Activated T-helper 17 cell treated with anti-CD3 and anti-CD28 coated beads, Interleukin-2, amount 50 U/mL, for 72 hours (primary cell): ENCODE measurements around the gene TRAPPC12. TPM values are rescaled to one million over a fixed set of nuclear protein-coding genes. Genes with fewer than 3 reads are reported as not detected.
"Not testable (repeated sequence)": the region's sequence is repeated elsewhere in the genome, so short reads cannot be mapped to it uniquely, and the experiment has no call there.

Experiments
- ATAC-seq: fragments of 150-1000 bp; cut with Tn5 transposase; replicated peaks from 2 replicates; pipeline ENCODE4 v1.10.0; 2021; ENCODE audit warnings: mild to moderate bottlenecking, moderate library complexity
- H3K27ac Mint-ChIP-seq: one replicate; pipeline ENCODE4 v1.8.0; 2022; ENCODE audit warnings: mixed read lengths
- H3K27me3 Mint-ChIP-seq: one replicate; pipeline ENCODE4 v1.8.0; 2022; ENCODE audit warnings: mixed read lengths
- H3K36me3 Mint-ChIP-seq: one replicate; pipeline ENCODE4 v1.8.0; 2022; ENCODE audit warnings: low read depth, mild to moderate bottlenecking, mixed read lengths
- H3K4me1 Mint-ChIP-seq: one replicate; pipeline ENCODE4 v1.8.0; 2022; ENCODE audit warnings: mixed read lengths
- H3K4me3 Mint-ChIP-seq: one replicate; pipeline ENCODE4 v1.8.0; 2022; ENCODE audit warnings: mild to moderate bottlenecking, mixed read lengths
- H3K9me3 Mint-ChIP-seq: one replicate; pipeline ENCODE4 v1.8.0; 2022; ENCODE audit warnings: mixed read lengths
- total RNA-seq, 2 donors: library from RNA; stranded (reverse); gene quantifications; one replicate each; pipeline ENCODE4 v1.2.3, GENCODE V29; 2022

Gene TRAPPC12
- total RNA-seq, 2 donors from 2014 or later = 67.2 to 70.6 TPM

DNA sequence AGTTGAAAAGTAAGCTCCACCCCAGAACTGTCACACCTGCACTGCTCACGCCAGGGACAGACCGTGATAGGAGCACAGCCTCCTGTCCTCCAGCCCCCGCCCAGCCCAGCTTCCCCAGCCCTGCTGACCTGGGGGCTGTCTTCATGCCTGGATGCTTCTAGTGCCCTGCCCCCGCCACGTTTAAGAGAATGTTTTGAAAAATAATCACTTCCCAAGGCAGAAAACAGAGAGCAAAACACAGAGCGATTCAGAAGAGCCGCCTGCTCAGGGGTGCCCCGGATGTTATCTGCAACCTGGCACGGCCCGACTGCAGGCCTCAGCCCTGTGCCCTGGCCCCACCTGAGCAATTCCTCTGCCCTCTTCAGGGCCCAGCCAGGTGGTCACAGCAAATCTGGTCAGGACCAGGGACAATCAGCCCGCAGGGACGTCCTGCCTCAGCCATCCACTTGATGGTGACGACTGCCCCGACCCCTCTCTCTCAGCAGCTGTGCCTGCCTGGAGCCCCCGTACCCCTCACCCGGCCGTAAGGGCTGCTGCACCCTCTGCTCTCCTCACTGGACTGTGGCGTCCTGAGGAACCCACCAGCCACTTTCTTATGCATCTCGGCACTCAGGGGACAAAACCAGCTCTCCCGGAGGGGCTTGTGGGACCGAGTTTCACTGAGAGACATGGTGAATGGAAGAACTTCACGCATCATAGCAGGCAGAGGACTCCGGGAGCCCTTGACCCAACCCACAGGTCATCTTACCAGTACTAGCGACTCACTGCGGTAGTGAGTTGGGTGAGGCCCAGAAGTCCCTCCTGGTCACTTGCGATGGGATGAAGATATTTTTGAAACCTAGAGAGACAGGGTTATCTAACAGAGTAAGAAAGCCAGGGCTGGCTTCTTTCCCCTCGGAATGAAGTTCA, 109.6 kb downstream of the TRAPPC12 start:
- Mint-ChIP-seq H3K27ac (no peak overlapping the region), H3K27me3 (no peaks in the 10 kb centered on the region), H3K4me1 (no peaks in the 10 kb centered on the region), H3K4me3 (no peak overlapping the region), H3K9me3 (no peaks in the 10 kb centered on the region), H3K36me3 (no peaks in the 10 kb centered on the region)
- ATAC-seq = no peak

DNA sequence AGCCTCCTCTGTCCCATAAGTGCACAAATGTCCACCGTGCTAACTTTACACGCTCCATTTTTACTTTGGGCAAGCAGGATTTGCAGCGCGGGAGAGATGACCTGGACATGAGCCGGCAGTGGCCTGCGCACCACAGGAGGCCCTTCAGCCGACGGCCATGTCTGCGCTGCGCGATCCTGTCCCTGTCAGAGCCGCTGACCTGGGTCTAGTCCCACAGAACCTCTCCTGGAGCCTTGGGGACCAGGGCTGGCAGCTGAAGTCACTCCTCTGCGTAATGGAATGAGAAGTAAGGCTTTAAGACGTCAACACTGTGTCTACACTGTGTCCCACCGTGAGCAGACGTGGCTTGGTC, 110.2 kb downstream of the TRAPPC12 start:
- H3K36me3 Mint-ChIP-seq = no peaks in the 10 kb centered on the region
- no peak for ATAC-seq
- H3K27me3 Mint-ChIP-seq = no peaks in the 10 kb centered on the region
- no peak overlapping the region for H3K4me3 Mint-ChIP-seq
- no peaks in the 10 kb centered on the region for H3K9me3 Mint-ChIP-seq
- no peaks in the 10 kb centered on the region for H3K4me1 Mint-ChIP-seq
- no peak overlapping the region for H3K27ac Mint-ChIP-seq

DNA sequence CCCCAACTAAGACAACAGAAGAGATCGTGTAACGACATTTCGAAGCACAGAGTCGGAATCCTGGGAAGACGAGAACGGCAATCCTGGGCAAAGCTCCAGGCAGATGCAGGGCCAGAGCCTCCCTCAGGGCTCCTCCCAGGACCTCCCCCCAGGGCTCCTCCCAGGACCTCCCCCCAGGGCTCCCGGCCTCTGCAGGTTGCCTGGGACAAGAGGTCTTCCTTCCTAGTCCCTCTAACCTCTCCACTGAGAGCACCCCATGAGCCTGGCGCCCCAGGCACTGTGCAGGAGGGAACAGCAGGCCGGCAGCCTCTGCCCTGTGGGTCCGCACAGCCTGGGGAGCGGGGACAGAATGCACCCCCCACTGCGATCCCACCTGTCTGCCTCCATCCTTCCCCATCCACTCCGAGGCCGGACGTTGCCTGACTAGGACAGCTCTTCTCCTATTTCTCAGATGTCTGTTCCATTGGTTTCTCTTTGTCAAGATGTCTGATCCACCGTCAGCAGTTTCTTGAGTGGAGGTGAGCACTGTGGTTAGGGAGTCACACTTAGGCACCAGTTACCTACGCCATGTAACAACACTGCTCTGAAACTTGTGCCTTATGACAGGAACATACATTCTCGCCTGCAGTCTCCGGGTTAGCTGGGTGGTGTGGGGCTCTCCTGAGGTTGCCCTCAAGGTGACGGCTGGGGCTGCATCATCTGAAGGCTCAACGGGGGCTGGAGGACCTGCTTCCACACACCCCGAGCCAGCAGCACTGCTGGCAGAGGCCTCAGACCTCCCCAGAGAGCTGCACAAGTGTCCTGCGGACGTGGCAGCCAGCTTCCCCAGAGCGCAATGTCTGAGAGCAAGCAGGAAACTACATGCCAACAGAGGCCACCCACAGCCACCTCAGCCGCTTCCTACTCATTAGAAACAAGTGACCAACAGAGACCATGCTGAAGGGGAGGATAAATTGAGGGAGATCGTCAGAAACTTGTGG, 111.0 kb downstream of the TRAPPC12 start:
- Mint-ChIP-seq H3K4me3 (no peak overlapping the region), H3K4me1 (no peaks in the 10 kb centered on the region), H3K27me3 (no peaks in the 10 kb centered on the region), H3K36me3 (peaks cover 2% of the 10 kb centered on the region), H3K9me3 (no peaks in the 10 kb centered on the region), H3K27ac (no peak overlapping the region)
- no peak for ATAC-seq

DNA sequence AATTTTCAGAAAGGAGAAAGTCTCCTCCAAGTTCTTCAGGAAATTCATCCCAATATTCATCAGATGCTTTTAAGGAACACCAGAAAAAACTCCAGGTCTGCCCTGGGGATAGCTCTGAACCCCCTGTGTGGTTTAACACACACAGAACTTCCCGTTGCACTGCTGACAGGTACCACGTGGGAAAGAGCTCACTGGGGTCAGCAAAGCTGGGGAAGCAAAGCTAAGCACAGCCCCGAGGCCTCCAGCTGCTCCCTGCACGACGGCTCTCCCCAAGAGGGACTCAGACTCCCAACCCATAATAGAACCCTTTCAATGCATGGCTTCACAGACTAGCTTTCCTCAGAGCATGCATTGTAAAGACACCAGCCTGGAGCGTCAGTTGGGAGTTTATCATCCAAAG, 111.8 kb downstream of the TRAPPC12 start:
- H3K27ac Mint-ChIP-seq = no peak overlapping the region
- peaks cover 10% of the 10 kb centered on the region for H3K36me3 Mint-ChIP-seq
- no peaks in the 10 kb centered on the region for H3K9me3 Mint-ChIP-seq
- no peaks in the 10 kb centered on the region for H3K4me1 Mint-ChIP-seq
- ATAC-seq = no peak
- no peaks in the 10 kb centered on the region for H3K27me3 Mint-ChIP-seq
- no peak overlapping the region for H3K4me3 Mint-ChIP-seq

DNA sequence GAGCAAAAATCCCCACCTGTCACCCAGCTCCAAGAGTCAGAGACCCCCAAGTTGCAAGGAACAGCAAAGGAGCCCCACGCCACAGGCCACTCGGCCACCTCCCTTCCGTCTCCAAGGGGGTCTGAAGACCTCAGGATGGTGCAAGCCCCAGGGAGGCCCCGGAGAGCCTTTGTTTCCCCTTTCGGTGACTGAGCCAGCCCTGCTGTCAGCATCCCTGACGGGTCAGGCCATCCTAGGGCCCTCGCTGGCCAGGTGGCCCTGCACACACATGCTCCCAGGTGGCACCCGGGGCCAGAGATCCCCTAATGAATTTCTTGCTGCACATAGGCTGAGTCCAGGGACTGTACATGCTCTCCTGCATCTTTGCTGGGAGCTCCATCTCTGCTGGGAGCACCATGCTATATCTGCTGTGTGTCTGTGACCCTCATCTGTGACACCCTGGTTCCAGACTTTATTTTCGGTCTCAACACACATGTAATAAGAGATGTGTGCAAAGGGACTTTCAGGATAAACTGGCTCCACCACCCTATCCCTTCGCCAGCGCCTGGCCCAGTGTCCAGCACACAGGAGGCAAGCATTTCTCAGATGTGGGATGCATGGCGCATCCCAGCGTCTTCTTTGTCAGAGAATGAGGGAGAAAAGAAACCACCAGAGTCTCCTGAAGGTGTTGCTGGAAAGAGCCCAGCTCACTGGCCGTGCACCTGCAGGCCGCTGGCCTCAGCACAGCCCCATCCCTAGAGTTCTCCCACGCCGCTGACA, 112.4 kb downstream of the TRAPPC12 start:
- peaks cover 16% of the 10 kb centered on the region for H3K36me3 Mint-ChIP-seq
- no peaks in the 10 kb centered on the region for H3K4me1 Mint-ChIP-seq
- no peaks in the 10 kb centered on the region for H3K27me3 Mint-ChIP-seq
- ATAC-seq = no peak
- H3K27ac Mint-ChIP-seq = no peak overlapping the region
- H3K9me3 Mint-ChIP-seq = no peaks in the 10 kb centered on the region
- H3K4me3 Mint-ChIP-seq = no peak overlapping the region

DNA sequence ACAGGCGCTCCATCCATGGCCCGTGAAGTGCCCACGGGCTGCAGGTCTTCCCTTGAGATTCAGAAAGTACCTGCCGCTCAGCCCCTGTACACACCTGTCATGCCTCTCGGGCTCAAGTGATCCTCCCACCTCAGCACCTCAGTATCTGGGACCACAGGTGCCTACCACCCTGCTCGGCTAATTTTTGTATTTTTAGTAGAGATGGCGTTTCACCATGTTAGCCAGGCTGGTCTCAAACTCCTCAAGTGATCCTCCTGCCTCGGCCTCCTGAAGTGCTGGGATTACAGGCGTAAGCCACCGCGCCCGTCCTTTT, 112.9 kb downstream of the TRAPPC12 start:
- H3K27me3 Mint-ChIP-seq, H3K4me3 Mint-ChIP-seq, H3K4me1 Mint-ChIP-seq, H3K9me3 Mint-ChIP-seq, ATAC-seq, H3K27ac Mint-ChIP-seq: not testable (repeated sequence)
- H3K36me3 Mint-ChIP-seq = peaks cover 21% of the 10 kb centered on the region

DNA sequence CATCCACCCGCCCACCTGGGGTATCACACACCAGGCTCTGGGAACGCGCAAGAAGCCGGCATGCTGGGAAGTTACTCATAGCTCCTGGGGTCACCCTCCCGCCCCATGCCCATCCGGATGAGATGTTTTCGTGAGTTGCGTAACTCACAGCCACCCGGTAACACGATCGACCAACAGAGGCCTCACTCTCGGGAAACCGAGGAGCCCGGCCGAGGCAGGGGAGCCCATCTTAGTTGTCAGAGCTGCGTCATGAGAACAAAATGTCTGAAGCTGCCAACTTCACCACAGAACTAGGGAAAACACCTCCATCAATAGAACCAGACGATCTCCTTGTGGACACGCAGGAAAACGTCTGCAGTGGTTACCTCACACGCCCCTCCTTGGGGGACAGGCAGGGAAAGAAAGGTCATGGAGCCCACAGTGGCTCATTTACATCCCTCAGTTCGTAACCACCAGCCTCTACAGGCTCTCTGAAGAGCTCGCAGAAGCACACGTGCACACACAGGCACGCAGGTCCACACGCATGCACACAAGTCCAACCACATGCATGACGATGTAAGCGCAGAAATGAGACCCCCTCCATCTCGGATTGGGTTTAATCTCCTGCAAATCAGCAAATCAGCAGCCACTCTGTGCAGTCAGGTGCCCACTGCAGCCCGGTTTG, 113.6 kb downstream of the TRAPPC12 start:
- Mint-ChIP-seq H3K4me3 (no peak overlapping the region), H3K27me3 (no peaks in the 10 kb centered on the region), H3K4me1 (no peaks in the 10 kb centered on the region), H3K36me3 (peaks cover 28% of the 10 kb centered on the region), H3K27ac (no peak overlapping the region), H3K9me3 (no peaks in the 10 kb centered on the region)
- no peak for ATAC-seq

DNA sequence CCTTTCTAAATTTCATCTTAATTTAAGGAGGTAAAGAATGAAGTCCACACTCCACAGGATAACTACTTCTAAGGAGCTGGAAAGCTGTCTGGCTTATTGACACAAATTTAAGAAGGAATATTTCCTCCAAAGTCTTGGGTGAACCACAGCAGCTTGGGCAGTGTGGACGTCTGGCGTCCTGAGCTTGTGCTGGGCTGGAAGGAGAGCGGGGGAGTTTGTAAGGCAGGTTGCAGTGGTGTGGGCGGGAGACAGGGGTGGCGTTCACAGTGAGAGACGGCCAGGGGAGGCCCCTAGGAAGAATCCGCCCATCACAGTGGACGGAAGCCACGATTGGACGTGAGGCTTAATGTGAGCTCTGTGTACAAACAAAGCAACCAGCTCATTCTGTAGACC, 114.1 kb downstream of the TRAPPC12 start:
- Mint-ChIP-seq H3K4me3 (no peak overlapping the region), H3K27me3 (no peaks in the 10 kb centered on the region), H3K4me1 (no peaks in the 10 kb centered on the region), H3K27ac (no peak overlapping the region), H3K36me3 (peaks cover 33% of the 10 kb centered on the region), H3K9me3 (no peaks in the 10 kb centered on the region)
- ATAC-seq = no peak

DNA sequence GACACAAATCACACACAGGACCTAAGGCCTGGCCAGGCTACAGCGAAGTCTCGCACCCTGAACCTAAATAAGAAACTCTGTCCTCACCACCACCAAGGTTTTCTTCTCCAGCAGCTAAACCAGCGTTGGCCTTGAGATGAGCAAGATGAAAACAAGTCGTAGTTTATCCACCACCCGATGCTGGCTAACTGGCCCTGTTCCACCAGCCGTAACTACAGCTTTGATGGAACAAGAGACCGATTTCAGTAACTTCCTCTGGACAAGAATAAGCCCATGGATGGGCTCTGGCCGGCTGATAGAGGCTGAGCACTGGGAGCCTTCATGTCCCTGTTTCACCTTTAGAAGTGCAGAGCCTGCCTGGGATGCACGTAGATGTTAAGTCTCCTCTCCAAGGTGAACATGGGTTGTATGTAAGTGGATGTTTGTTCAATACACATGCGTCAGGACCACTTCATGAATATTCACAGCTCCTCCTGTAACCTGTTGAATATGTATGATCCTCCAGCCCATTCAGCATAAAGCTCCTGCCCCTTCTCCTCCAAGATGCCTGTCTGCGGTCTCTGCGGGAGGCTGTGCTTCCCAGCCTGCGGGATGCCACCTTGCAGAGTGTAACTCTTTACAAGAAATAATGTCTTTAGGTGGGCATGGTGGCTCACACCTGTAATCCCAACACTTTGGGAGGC, 115.6 kb downstream of the TRAPPC12 start:
- Mint-ChIP-seq H3K4me3 (no peak overlapping the region), H3K9me3 (no peaks in the 10 kb centered on the region), H3K4me1 (no peaks in the 10 kb centered on the region), H3K36me3 (peaks cover 48% of the 10 kb centered on the region), H3K27me3 (no peaks in the 10 kb centered on the region), H3K27ac (no peak overlapping the region)
- ATAC-seq = no peak

DNA sequence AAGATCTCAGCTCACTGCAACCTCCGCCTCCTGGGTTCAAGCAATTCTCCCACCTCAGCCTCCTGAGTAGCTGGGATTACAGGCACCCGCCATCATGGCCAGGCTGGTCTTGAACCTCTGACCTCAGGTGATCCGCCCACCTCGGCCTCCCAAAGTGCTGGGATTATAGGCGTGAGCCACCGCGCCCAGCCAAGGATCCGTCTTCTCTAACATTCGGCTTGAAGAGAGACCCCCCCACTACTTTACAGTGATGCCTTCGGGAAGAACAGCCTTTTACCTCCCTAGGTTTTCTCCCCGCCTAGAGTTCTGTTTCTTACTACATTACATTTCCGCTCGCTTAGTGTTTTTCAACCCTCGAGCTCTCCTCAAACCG, 117.2 kb downstream of the TRAPPC12 start:
- H3K4me1 Mint-ChIP-seq, H3K27ac Mint-ChIP-seq, H3K9me3 Mint-ChIP-seq: not testable (repeated sequence)

DNA sequence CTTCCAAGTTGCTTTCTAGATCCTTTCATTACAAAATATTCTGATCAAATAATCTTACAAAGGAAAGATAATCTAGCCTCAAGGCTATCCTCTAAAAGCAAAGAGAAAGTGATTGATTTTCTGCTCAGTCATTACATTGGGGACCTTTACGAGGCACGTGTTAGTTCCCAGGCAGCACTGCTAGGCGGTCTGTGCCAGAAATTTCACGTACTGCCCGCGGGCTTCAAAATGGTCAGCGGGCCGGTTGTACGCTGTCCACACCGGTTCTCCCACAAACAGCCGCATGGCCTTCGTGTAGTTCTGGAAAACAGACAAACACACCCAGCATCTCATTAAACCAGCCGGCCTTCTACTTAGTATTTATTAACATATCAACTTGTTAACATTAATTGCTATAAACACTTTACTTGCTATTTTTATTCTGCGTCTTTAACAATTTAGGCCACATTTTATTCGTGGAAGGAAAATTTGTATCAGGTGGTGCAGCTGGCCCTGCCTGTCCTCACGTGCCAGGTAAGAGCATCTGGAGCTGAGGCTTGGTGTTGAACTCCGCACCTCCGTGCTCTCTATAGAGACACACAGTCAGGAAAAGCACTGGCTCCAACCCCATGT, 119.4 kb downstream of the TRAPPC12 start:
- no peaks in the 10 kb centered on the region for H3K27me3 Mint-ChIP-seq
- no peak for ATAC-seq
- H3K36me3 Mint-ChIP-seq = peaks cover 80% of the 10 kb centered on the region
- H3K27ac Mint-ChIP-seq = peak overlapping the region; percentile 59
- H3K9me3 Mint-ChIP-seq = no peaks in the 10 kb centered on the region
- no peak overlapping the region for H3K4me3 Mint-ChIP-seq
- peaks cover 6% of the 10 kb centered on the region for H3K4me1 Mint-ChIP-seq

More for the DNA sequence above, 117.2 kb downstream of the TRAPPC12 start:
- H3K36me3 Mint-ChIP-seq = peaks cover 64% of the 10 kb centered on the region
- H3K4me3 Mint-ChIP-seq, ATAC-seq, H3K27me3 Mint-ChIP-seq: not testable (repeated sequence)

DNA sequence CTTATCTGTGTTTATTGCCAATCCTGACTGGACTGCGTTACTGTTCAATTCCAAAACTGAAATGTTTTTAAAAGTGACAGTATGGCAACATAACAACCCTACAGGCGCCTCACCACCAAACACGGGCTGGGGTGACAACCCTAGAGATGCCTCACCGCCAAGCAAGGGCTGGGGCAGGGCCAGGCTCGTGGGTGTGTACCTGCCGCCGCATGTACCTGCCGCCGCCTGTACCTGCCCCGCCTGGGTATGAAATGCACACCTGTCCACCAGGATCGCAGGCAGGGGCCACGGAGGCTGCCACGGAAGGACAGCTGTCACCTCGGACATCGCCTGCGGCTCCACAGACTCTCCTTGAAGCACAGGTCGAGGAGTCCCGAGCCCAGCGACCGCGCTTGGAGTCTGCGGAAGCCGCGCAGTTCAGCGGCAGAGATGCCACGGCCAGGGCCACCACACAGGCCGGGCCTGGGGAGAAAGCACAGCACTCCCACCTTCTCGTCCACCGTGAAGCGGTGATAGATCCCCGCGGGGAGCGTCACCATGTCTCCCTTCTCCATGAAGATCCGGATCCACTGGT, 120.9 kb downstream of the TRAPPC12 start:
- Mint-ChIP-seq H3K27me3 (no peaks in the 10 kb centered on the region), H3K36me3 (peaks cover 93% of the 10 kb centered on the region), H3K9me3 (no peaks in the 10 kb centered on the region), H3K27ac (no peak overlapping the region), H3K4me3 (no peak overlapping the region), H3K4me1 (peaks cover 10% of the 10 kb centered on the region)
- ATAC-seq = no peak

DNA sequence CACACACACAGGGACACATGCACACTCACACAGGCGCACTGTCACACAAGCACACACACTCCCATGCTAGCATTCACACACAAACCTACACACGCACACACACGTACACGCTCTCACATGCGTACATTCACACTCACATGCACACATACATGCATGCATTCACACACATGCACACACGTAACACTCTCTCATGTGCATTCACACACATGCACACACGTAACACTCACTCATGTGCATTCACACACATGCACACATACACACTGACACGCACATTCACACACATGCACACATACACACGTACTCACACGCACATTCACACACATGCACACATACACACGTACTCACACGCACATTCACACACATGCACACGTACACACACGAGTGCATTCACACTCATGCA, 123.6 kb downstream of the TRAPPC12 start:
- Mint-ChIP-seq H3K27ac (no peak overlapping the region), H3K9me3 (no peaks in the 10 kb centered on the region), H3K4me1 (peaks cover 10% of the 10 kb centered on the region), H3K4me3 (no peak overlapping the region), H3K36me3 (peaks cover 92% of the 10 kb centered on the region), H3K27me3 (no peaks in the 10 kb centered on the region)
- no peak for ATAC-seq
